Measurements from ENCODE around the gene SMIM5.
"Not testable (repeated sequence)": the region's sequence is repeated elsewhere in the genome, so short reads cannot be mapped to it uniquely, and the experiment has no call there.

Gene SMIM5, protein sequence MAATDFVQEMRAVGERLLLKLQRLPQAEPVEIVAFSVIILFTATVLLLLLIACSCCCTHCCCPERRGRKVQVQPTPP

DNA sequence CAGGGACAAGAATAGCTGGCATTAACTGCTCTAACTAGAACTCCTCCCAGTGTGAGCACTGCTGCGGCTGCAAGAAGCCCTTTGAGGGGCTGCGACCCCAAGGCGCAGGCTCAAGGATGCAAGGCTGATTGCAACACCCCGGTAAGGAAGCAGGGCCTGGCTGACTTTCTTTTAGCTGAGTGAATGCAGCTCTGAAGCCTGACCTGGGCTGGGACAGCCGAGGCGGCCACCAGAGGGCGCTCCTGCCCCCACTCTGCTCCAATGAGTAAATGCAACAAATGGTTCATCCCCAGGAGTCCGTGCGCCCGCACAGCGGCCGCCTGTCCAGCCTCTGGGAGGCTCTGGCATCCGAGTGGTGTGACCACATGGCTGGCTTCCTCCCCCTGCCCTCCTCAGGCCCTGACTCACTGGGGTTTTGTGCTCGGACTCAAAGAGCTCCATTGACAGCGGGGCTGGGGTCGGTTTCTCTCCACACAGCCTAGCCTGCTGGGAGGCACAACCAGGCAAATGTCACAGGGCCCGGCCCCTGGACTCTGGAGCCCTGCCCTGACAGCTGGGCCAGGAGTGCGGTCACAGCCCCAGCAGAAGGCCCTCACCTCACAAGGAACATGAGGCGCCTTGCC, at the start of gene SMIM5:
Gene SMIM5 (plus strand): TSS at position 572 of the 623 bp plus-strand sequence. CDS start 6,768 bp downstream, outside the sequence.
- peak; percentile 97 for DNase-seq

DNA sequence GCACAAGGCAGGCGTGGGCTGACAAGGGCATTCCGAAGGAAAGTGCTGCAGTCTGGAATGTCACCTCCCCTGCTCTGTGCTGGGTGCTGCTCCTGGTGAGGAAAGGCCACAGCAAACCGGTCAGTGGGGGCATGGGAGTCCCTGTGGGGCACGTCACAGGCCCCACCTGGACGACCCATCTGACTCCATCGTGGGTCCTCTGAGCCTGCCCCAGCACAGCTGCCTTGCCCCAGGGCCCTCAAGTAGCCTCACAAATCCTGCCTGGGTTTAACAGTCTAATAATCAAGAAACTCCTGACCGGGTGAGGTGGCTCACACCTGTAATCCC, 48.4 kb upstream of the SMIM5 start:
- peak; percentile 56 for DNase-seq

DNA sequence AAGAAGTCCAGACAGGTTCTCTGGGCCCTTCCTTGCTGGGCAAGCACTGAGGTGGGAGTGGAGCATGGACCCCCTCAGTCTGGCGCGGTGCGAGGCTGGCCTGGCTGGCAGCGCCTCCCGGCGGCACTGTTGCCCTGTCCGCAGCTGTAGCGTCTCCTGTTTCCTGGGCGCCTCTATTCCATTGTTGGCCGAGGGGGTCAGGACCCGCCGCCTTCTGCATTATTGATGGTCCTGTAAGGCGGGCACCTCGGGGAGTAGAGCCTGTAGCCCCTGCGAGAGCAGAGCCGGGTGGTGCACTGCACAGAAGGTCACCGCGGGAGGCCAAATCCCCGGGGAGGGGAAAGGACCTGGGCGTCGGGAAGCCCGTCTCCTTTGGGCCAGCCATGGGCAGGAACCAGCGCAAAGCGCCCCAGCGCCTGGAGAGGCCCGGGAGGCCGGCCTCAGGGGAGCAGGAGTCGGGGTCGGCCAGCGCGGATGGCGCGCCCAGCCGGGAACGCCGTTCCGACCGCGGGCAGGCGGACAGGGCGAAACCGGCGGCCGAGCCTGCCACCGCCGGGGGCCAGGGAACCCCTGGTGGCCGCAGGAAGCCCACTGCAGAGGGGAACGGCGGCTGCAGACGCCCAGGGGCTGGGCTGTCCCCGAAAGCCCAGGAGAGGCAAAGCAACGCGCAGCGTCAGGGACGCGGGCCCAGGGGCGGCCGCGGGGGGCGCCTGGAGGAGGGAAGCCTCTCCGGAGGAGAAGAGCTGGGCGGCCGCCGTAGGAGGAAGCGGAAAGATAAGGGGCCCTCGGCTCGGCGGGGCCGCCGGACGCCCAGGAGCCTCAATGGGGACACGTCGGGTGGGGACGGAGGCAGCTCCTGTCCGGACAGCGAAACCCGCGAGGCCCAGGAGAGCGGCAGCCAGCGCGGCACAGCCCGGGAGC, 45.3 kb upstream of the SMIM5 start, which contains the start of gene MYO15B:
Gene MYO15B (plus strand): TSS at position 126 of the 921 bp plus-strand sequence. CDS start 258 bp downstream, at position 384.
- DNase-seq, result peak; percentile 89

DNA sequence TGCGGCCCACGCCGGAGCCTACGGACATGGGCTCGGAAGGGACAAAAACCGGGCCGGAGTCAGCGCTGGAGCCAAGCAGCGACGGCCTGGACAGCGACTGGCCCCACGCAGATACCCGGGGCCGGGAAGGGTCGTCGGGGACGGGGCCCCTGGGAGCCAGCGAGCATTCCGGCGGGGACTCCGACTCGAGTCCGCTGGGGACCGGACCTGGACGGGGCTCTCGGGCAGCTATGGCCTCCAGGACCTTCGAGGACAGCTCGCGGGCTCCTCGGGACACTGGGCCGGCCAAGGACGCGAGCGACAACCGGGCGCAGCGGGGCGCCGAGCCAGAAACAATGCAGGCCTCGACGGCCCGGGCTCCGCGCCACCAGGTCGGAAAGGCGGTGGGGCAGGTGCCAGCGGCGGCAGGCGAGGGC, 44.6 kb upstream of the SMIM5 start:
- no peak for DNase-seq

DNA sequence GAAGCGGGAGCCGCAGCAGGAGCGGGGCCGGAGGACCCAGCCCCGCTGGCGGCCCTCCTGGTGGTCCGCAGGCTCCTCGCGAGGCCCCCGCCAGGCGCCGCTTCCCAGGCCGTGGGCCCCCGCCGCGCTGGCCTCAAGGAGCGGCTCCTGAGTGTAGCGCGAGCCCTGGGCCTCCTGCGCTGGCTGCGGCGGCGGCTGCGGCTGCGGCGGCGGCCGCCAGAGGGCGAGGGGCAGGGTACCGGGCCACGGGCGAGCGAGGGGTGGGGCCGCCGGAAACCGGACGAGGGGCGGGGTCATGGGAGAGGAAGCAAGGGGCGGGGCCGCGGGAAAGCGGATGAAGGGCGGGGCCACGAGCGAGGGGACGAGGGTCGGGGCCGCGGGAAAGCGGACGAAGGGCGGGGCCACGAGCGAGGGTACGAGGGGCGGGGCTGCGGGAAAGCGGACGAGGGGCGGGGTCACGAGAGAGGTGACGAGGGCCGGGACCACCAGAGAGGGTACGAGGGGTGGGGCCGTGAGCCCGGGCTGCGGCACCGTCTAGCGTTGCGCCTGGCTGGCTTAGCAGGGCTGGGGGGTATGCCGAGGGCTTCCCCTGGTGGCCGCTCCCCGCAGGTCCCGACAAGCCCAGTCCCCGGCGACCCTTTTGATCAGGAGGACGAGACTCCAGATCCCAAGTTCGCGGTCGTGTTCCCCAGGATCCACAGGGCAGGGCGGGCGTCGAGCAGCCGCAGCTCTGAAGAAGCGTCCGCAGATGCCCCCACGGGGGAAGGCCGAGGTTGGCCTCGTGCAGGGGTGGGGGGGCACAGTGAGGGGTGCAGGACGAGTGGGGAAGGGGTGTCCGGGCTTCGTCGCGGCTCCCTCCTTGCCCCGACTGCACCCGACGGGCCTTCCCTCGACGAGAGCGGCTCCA, 44.0 kb upstream of the SMIM5 start:
- peak; percentile 98 for DNase-seq

DNA sequence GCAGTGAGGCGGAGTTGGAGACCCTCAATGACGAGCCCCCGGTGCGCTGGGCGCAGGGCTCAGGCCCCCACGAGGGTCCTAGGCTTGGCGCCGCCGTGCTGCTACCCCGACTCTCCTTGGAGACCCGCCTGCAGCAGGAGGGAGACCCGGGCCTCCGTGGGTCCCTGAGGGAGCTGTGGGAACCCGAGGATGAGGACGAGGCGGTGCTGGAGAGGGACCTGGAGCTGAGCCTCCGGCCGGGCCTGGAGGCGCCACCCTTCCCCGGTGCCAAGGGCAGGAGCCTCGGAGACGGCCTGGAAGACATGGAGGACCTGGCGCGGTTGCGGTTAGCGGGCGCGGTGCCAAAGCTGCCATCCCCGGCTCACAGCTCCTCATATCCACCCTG, 43.3 kb upstream of the SMIM5 start:
- peak; percentile 55 for DNase-seq

DNA sequence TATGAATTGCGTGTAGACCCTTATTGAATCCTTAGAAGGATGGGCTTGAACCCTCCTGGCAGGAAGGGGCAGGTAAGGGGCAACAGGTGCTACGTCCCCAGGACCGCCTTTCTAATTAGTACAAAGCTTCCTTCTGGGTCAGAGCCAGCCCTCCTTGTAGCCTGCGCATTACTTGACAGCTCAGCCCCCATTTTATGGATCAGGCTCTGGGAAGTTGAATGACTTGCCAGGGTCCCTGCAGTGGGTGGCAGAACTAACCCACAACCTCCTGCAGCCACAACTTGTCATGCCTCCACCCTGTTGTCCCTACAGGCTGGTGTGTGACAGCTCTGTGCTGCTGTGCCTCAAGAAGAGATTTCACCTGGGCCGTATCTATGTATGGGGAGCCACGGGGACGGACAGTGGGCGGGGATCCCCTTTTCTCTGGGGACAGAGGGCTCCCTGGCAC, 42.9 kb upstream of the SMIM5 start:
- peak; percentile 54 for DNase-seq

DNA sequence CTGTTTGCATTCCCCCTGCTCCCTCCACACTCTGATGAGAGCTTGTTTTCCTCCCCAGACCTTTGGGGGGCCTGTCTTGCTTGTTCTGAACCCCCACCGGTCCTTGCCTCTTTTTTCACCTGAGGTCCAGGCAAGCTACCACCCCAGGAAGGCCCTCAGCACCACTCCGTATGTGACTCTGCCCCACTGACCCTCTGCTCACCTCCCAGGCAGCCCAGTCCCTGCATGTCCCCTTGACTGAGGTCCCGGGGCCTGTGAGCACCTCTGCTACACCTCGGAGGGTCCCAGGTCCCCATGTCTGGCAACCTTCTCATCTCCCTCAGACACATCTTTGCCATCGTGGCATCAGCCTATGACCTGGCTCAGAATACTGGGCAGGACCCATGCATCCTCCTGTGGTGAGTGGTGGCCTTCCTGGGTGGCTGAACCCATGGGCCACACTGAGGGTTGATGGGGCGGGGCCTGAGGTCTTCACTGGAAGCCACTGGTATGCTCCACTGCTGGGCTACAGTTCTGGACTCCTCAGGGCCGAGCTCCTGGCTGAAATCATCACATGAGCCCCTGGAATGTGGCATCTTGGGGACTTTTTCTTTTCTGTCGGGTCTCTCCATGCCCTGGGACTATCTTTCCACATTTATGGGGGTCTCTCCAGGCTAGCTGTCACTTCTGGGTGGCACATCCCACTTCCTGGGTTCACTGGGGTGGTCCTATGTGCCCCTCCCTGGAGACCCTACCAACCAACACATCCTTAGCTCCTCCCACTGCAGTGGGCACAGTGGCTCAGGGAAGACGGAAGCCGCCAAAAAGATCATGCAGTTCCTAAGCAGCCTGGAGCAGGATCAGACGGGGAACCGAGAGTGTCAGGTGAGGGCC, 42.1 kb upstream of the SMIM5 start:
- no peak for DNase-seq

DNA sequence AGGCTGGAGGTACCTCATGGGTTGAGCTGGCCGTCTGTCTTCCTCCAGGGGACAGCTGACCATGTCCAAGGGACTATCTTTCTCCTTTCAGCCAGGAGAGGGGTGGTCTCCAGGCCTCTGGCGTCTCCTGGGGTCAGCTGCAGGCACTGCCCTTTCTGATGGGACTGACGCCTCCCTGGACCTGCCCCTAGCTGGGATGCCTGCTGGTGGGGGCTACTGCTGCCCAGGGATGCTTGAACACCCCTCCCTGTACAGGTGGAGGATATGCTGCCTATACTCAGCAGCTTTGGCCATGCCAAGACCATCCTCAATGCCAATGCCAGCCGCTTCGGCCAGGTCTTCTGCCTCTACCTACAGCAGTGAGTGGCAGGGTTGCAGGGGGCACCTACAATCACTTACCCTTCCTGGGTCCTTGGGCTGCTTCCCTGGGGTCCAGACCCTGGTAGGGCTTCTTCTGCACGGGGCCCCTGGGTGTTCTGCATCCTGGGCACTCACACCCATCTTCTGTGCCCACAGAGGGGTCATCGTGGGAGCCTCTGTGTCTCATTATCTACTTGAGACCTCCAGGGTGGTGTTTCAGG, 41.4 kb upstream of the SMIM5 start:
- peak; percentile 60 for DNase-seq

DNA sequence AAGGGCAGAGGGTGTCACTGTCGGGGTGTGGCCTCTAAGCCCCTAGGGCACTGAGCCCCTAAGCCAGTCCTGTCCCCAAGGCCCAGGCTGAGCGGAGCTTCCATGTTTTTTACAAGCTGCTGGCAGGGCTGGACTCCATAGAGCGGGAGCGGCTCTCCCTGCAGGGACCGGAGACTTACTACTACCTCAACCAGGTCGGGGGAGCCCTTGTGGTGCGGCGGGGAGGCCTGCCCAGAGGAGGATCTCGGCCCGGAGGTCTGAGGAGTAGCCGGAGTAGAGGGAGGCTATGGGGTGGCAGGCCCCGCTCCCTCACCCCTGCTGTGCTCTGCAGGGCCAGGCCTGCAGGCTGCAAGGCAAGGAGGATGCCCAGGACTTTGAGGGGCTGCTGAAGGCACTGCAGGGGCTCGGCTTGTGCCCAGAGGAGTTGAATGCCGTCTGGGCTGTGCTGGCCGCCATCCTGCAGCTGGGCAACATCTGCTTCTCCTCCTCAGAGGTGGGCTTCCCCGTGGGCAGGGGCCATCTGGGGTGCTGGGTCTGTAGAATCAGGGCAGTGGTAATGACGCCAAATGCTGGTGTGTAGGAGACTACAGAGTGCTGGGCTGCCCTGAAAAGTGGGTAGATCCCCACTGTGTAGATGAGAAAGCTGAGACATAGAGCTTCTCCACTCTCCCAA, 40.8 kb upstream of the SMIM5 start:
- peak; percentile 53 for DNase-seq

DNA sequence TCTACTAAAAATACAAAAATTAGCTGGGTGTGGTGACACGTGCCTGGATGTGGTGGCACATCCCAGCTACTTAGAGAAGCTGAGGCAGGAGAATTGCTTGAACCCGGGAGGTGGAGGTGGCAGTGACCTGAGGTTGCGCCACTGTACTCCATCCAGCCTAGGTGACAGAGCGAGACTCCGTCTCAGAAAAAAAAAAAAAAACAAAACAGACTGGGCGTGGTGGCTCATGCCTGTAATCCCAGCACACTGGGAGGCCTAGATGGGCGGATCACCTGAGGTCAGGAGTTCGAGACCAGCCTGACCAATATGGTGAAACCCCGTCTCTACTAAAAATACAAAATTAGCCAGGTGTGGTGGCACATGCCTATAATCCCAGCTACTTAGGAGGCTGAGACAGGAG, 39.8 kb upstream of the SMIM5 start:
- not testable (repeated sequence) for DNase-seq

DNA sequence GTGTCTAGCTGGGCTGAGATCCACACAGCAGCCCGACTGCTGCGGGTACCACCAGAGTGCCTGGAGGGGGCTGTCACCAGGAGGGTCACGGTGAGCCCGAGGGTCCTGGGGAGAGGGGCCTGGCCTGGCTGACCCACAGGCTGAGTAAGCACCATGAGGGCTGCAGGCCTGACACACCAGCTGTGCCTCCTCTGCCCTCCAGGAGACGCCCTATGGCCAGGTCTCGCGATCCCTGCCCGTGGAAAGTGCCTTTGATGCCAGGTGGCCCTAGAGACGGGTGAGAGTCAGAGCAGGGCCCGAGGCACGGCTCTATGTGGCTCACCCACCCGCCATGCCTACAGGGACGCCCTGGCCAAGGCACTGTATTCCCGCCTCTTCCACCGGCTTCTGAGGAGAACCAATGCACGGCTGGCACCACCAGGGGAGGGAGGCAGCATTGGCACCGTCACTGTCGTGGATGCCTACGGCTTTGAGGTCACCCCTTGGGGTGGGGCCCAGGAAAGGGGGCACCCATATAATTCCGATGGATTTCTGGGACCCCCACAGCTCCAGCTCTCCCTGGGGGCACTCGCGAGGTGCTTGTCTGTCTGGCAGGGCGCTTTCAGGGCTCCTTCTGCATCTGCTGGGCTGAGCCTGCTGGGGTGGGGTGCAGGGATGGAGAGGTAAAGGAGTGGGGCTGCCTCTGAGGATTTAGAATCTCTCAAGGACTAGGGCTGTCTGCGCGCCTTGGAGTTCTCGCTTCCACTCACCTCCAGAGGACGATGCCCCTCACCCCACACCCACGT, 38.5 kb upstream of the SMIM5 start:
- peak; percentile 58 for DNase-seq

DNA sequence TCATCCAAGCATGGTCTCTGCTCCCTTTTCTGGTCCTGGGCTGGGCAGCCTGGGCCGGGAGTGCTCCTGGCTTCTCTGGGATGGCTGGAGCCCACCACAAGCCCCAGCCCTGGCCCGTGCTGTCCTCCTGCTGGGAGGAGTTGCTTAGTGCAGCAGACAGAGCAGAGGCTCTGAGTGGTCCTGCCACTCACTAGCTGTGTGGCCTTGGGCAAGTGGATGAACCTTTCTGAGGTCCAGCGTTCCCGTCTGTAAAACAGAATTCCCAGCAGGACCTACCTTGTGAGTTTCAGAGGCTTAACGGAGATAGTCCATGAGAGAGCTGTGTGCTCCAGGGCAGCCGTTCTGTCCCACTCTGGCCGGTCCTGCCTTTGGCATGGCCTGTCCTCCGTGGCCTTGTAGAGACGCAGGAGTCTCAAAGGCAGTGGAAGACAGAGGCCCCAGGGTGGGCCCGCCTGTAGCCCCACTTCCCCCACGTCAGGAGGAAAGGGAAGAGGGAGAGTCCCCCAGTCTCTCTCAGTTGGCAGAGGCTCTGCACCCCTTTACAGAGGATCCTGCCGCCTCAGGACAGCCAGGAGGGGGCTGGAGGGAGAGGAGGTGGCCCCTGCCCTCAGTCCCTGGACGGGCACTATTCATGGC, 37.8 kb upstream of the SMIM5 start:
- peak; percentile 67 for DNase-seq

DNA sequence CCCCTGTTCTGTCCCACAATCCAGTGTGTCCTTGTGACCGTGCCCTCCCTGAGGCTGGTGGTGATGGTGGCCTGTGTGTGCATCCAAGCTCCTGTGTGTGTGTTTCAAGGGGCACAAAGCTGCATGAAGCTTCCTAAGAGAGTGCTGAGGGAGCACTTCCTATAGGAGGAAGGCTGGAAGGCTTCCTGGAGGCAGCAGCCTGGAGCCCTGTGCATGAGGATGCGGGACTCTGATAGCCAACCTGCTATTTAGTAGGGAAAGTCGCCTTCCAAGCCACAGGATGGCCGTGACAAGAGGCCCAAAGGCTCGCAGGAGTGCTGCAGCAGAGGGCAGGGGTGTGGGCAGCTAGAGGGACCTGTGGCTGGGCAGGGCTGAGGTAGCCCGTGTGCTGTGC, 37.3 kb upstream of the SMIM5 start:
- DNase-seq, result no peak

DNA sequence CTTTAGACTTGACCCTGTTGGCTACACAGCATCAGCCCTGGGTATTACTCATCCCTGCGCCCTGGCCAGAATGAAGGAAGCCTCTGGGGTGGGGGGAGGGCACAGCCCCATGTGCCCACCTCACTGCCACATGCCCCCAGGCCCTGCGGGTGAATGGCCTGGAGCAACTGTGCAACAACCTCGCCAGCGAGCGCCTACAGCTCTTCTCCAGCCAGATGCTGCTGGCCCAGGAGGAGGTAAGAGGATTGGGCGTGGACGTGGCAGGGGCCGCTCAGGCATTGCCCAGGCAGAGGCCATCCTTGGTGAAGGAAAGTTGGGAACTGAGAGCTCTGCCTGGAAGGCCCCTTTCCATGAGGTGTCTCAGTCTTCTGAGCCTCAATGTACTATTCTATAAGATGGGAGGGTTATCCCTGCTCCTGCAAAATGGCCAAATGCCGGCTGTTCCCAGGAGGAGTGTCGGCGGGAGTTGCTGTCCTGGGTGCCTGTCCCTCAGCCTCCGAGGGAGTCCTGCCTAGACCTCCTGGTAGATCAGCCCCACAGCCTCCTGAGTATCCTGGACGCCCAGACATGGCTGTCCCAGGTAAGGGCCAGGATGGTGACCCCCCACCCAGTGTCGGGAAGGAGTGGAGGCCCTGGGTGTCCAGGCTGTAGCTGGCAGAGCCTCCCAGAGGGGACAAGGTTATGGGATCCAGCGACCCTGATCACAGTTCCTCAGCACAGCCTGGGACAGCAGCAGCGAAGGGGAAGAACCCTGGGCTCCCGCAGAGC, 36.7 kb upstream of the SMIM5 start:
- peak; percentile 51 for DNase-seq

DNA sequence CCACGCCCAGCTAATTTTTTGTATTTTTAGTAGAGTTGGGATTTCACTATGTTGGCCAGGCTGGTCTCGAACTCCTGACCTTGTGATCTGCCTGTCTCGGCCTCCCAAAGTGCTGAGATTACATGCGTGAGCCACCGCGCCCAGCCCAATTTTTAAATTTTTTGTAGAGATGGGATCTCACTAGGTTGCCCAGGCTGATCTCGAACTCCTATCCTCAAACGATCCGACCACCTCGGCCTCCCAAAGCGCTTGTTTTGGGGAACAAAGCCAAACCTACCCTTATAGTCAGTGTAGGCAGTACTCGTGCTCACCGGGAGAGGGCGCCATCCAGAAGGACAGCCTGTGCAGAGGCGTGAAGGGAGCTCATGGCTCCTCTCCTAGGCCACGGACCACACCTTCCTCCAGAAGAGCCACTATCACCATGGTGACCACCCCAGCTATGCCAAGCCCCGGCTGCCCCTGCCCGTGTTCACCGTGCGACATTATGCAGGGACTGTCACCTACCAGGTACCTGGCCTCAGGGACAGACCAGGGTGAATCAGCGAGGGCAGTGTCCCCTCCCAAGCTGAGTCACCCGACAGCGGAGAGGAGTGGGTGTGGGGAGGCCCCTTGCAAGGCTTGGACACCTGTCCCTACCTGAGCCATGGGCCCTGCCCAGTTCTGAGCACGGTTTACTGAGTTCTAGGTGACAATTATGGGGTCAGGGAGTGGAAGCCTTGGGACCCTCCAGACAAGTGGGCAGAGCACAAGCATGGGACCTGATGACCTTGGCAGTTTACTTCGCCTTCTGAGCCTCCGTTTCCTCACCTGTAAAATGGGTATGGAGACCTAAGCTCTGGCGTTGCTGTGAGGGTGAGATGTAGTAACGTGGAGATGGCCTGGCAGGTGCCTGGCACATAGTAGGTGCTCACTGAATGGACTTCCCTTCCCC, 31.9 kb upstream of the SMIM5 start:
- peak; percentile 88 for DNase-seq

DNA sequence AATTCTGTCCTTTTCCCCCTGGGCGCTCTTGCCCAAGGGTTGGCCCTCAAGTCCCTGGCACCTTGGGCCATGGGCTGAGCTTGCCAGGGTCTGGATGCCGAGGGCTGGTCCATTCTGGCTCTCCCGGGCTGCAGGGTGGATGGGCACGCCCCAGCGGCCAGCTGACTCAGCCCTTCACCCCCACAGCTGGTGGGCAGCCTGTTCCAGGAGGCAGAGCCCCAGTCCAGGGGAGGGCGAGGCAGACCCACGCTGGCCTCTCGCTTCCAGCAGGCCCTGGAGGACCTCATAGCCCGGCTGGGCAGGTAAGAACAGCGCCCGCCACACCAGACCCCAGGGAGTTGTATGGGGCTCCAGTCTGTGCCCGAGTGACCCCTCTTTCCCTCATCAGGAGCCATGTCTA, 30.6 kb upstream of the SMIM5 start:
- DNase-seq, result no peak

DNA sequence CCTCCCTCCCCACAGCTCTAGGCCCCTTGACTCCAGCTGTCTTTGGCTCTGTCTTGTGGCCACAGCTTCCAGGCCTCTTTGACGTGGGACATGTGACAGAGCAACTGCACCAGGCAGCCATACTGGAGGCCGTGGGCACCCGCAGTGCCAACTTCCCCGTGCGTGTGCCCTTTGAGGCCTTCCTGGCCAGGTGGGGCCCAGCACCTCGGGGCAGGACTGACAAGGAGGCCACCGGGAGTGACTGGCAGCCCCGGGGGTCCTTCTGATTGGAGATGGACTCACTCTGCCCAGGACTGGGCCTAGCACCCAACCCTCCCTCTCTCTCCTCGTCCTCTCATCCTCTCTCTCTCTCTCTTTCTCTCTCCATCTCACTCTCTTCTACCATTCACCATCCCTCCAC, 30.1 kb upstream of the SMIM5 start:
- DNase-seq, result no peak

All from islet precursor cell (in vitro differentiated cells).